ENCODE measurements around the gene SDK1. TPM values are rescaled to one million over a fixed set of nuclear protein-coding genes. Genes with fewer than 3 reads are reported as not detected.

SDK1 gene
- total and polyA plus RNA-seq, 12 donors: 1.0 to 5.3 (median 3.2) TPM

GRCh38 chr7:4143511-4144171 lies 842.6 kb downstream of the SDK1 start:
- intact Hi-C loops (cut with DNase I): no loop called here

GRCh38 chr7:4144172-4144701 lies 843.2 kb downstream of the SDK1 start:
- TF ChIP-seq CTCF (IDR thresholded peaks at IDR 0.05): no peak
- peaks cover 0 to 20% (median 9%) of the 10 kb centered on the region in 7 donors for H3K27me3 ChIP-seq
- H3K27ac ChIP-seq: no peak overlapping the region
- DNase-seq: no peak
- no peaks in the 10 kb centered on the region for H3K36me3 ChIP-seq
- H3K9me3 ChIP-seq: no peaks in the 10 kb centered on the region
- H3K4me3 ChIP-seq: peak overlapping the region in 5 of 10 donors; percentile 13 to 34 (median 15)
- ATAC-seq: no peak
- intact Hi-C loops (cut with DNase I): no loop called here
- WGBS, 2 donors: 41 to 56% methylated on average over 20 of the region's 20 CpGs
- H3K4me1 ChIP-seq: peaks cover 0 to 6% (median 0%) of the 10 kb centered on the region in 9 donors

More at GRCh38 chr7:4143511-4144171, 842.6 kb downstream of the SDK1 start:
- Histone ChIP-seq H3K4me1 (peaks cover 0 to 6% (median 0%) of the 10 kb centered on the region in 9 donors), H3K4me3 (no peak overlapping the region), H3K9me3 (no peaks in the 10 kb centered on the region), H3K27ac (no peak overlapping the region), H3K36me3 (no peaks in the 10 kb centered on the region), H3K27me3 (peaks cover 0 to 20% (median 9%) of the 10 kb centered on the region in 7 donors)
- TF ChIP-seq CTCF (IDR thresholded peaks at IDR 0.05): no peak
- ATAC-seq: no peak
- no peak for DNase-seq
- WGBS, 2 donors: 86 to 93% methylated on average over 26 to 27 of the region's 27 CpGs

GRCh38 chr7:4144811-4145510 lies 843.9 kb downstream of the SDK1 start:
- peaks cover 0 to 6% (median 0%) of the 10 kb centered on the region in 9 donors for H3K4me1 ChIP-seq
- no peaks in the 10 kb centered on the region for H3K36me3 ChIP-seq
- DNase-seq: peak; percentile 29 to 37
- H3K4me3 ChIP-seq: peak overlapping the region in 5 of 10 donors; percentile 13 to 34 (median 15)
- ATAC-seq: peak in 7 of 8 donors; percentile 48 to 60 (median 56)
- intact Hi-C loops (cut with DNase I): no loop called here
- no peaks in the 10 kb centered on the region for H3K9me3 ChIP-seq
- peaks cover 0 to 20% (median 9%) of the 10 kb centered on the region in 7 donors for H3K27me3 ChIP-seq
- no peak for TF ChIP-seq CTCF (IDR thresholded peaks at IDR 0.05)
- 32 to 48% methylated on average over 25 of the region's 25 CpGs for WGBS, 2 donors
- no peak overlapping the region for H3K27ac ChIP-seq

- H3K27me3 ChIP-seq: peaks cover 0 to 20% (median 9%) of the 10 kb centered on the region in 7 donors
- no peak for TF ChIP-seq CTCF (IDR thresholded peaks at IDR 0.05)
- H3K9me3 ChIP-seq: no peaks in the 10 kb centered on the region
- 87 to 89% methylated on average over 14 of the region's 14 CpGs for WGBS, 2 donors
- ATAC-seq (peak in 1 of 8 donors; percentile 7), DNase-seq (no peak)
- no peak overlapping the region for H3K27ac ChIP-seq
- no peaks in the 10 kb centered on the region for H3K36me3 ChIP-seq
- H3K4me1 ChIP-seq: peaks cover 0 to 6% (median 0%) of the 10 kb centered on the region in 9 donors
- no peak overlapping the region for H3K4me3 ChIP-seq
- intact Hi-C loops (cut with DNase I): no loop called here
These were observed 844.5 kb downstream of the SDK1 start for GRCh38 chr7:4145576-4145975.

Measured in heart right ventricle (tissue), 16 donors.